Neural cell (in vitro differentiated cells): ENCODE data around the gene STARD5.

ENCODE experiments used
- CTCF ChIP-seq: fragments of 450-650 bp; IDR thresholded peaks from 2 replicates; pipeline ENCODE4 v1.5.1; 2014; ENCODE audit warnings: antibody characterized with exemption, mild to moderate bottlenecking, moderate library complexity; ENCODE audit not compliant: poor library complexity, severe bottlenecking
- EP300 ChIP-seq: fragments of 450-650 bp; conservative IDR thresholded peaks from 2 replicates; pipeline ENCODE4 v1.6.1; 2014; ENCODE audit warnings: antibody characterized with exemption, mild to moderate bottlenecking, moderate library complexity; ENCODE audit not compliant: poor library complexity, severe bottlenecking
- EZH2 ChIP-seq: fragments of 200-600, 300-800 bp; shearing (Covaris generic), sonication (generic); IDR thresholded peaks from 2 replicates; pipeline ENCODE4 v1.6.1; 2014; ENCODE audit warnings: antibody characterized with exemption, low read length, borderline replicate concordance, mild to moderate bottlenecking; ENCODE audit not compliant: insufficient read depth, poor library complexity, severe bottlenecking
- POLR2AphosphoS5 ChIP-seq: IDR thresholded peaks from 2 replicates; pipeline ENCODE4 v1.6.1; 2012
- RAD21 ChIP-seq: fragments of 450-650 bp; conservative IDR thresholded peaks from 2 replicates; pipeline ENCODE4 v1.6.1; 2014; ENCODE audit warnings: antibody characterized with exemption, mild to moderate bottlenecking, moderate library complexity
- REST ChIP-seq: IDR thresholded peaks from 2 replicates; pipeline ENCODE4 v1.6.1; 2012; ENCODE audit warnings: borderline replicate concordance
- SMC3 ChIP-seq: fragments of 450-650 bp; conservative IDR thresholded peaks from 2 replicates; pipeline ENCODE4 v1.6.1; 2014; ENCODE audit warnings: antibody characterized with exemption, mild to moderate bottlenecking, moderate library complexity; ENCODE audit not compliant: poor library complexity
- TAF1 ChIP-seq: IDR thresholded peaks from 2 replicates; pipeline ENCODE4 v1.6.1; 2012; ENCODE audit warnings: low read depth

- TF ChIP-seq CTCF (no peak), POLR2AphosphoS5 (no peak), EZH2 (no peak), REST (no peak), TAF1 (no peak), EP300 (no peak), SMC3 (no peak), RAD21 (no peak)
These were observed 3.6 kb upstream of the STARD5 start for GRCh38 chr15:81327516-81327915.
